AG08395 (cell line): ENCODE data around the gene ETV7.

ENCODE experiments used
- DNase-seq: peaks from one replicate; pipeline ENCODE4 v3.0.0; 2012; ENCODE audit warnings: mixed read lengths, low spot score

Gene ETV7

GRCh38 chr6:36320475-36320874, 67.0 kb downstream of the ETV7 start:
- DNase-seq: no peak

- no peak for DNase-seq
These were observed 67.6 kb downstream of the ETV7 start for GRCh38 chr6:36319821-36320220.

GRCh38 chr6:36319436-36319762, 68.1 kb downstream of the ETV7 start:
- DNase-seq: no peak

GRCh38 chr6:36318690-36319435, 68.6 kb downstream of the ETV7 start:
- DNase-seq: no peak

GRCh38 chr6:36317623-36318022, 69.8 kb downstream of the ETV7 start:
- DNase-seq: no peak
